SK-N-MC (cell line): ENCODE results near the gene RBM6.
A peak's percentile ranks its signal among the peaks of the same experiment; 100 is the strongest.
"Not testable (repeated sequence)": the region's sequence is repeated elsewhere in the genome, so short reads cannot be mapped to it uniquely, and the experiment has no call there.

Experiments used
- DNase-seq: peaks from one replicate; pipeline ENCODE4 v3.0.0-alpha.2; 2011; ENCODE audit warnings: low read depth, low spot score
- H3K27ac ChIP-seq: fragments of 200-600 bp; sonication (generic); 2 replicates; pipeline ENCODE4 v1.5.1; 2016; ENCODE audit warnings: mixed run types
- H3K36me3 ChIP-seq: fragments of 200-600 bp; sonication (generic); 2 replicates; pipeline ENCODE4 v1.6.1; 2017; ENCODE audit warnings: antibody characterized with exemption, low read length, mixed read lengths; ENCODE audit not compliant: insufficient read depth
- H3K4me3 ChIP-seq: fragments of 200-600 bp; sonication (generic); 2 replicates; pipeline ENCODE4 v1.5.1; 2016
- H3K9ac ChIP-seq: fragments of 200-600 bp; sonication (generic); 2 replicates; pipeline ENCODE4 v1.8.0; 2017; ENCODE audit warnings: mixed run types, mixed read lengths; ENCODE audit not compliant: insufficient read length
- H3K9me3 ChIP-seq: fragments of 200-600 bp; sonication (generic); 2 replicates; pipeline ENCODE4 v1.6.1; 2017; ENCODE audit warnings: low read depth, mild to moderate bottlenecking, antibody characterized with exemption, low read length, moderate library complexity, mixed read lengths
- EZH2 ChIP-seq: fragments of 200-600 bp; sonication (generic); IDR thresholded peaks from one replicate; pipeline ENCODE4 v1.6.1; 2017; ENCODE audit warnings: antibody characterized with exemption
- FOXP2 ChIP-seq: optimal IDR thresholded peaks from 2 replicates; pipeline ENCODE3; 2011; ENCODE audit warnings: mild to moderate bottlenecking, moderate library complexity; ENCODE audit not compliant: insufficient read depth; ENCODE audit errors: extremely low read length, control extremely low read depth
- POLR2AphosphoS5 ChIP-seq: IDR thresholded peaks from 2 replicates; pipeline ENCODE4 v1.6.1; 2012; ENCODE audit warnings: mild to moderate bottlenecking, low read depth, low read length, borderline replicate concordance

RBM6 gene

DNA sequence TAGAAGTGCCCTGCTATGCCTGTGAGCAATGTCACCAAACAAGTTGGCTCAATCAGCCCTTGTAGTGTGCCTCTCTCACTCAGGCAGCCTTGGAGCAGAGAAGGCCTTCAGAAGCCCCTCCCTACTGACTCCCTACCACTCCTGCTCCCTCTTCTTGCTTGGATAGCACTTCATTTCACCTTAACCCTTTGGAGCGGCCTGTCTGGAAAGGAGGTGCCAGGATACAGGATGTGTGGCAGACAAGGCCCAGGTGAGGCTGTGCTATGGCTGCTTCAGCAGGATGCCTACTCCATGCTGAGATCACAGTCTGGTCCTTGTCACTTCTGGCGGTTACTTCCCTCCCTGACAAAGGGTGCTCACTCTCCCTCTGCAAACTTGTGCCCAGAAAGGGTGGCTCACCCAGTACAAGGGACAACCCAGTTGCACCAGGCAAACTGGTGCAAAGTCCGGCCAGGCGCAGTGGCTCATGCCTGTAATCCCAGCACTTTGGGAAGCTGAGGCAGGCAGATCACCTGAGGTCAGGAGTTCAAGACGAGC is 11.4 kb upstream of the RBM6 start:
- Histone ChIP-seq H3K27ac (no peak overlapping the region), H3K9ac (no peak overlapping the region), H3K36me3 (no peaks in the 10 kb centered on the region), H3K4me3 (no peak overlapping the region), H3K9me3 (no peaks in the 10 kb centered on the region)
- DNase-seq, result no peak
- TF ChIP-seq POLR2AphosphoS5 (no peak), EZH2 (no peak), FOXP2 (no peak)

DNA sequence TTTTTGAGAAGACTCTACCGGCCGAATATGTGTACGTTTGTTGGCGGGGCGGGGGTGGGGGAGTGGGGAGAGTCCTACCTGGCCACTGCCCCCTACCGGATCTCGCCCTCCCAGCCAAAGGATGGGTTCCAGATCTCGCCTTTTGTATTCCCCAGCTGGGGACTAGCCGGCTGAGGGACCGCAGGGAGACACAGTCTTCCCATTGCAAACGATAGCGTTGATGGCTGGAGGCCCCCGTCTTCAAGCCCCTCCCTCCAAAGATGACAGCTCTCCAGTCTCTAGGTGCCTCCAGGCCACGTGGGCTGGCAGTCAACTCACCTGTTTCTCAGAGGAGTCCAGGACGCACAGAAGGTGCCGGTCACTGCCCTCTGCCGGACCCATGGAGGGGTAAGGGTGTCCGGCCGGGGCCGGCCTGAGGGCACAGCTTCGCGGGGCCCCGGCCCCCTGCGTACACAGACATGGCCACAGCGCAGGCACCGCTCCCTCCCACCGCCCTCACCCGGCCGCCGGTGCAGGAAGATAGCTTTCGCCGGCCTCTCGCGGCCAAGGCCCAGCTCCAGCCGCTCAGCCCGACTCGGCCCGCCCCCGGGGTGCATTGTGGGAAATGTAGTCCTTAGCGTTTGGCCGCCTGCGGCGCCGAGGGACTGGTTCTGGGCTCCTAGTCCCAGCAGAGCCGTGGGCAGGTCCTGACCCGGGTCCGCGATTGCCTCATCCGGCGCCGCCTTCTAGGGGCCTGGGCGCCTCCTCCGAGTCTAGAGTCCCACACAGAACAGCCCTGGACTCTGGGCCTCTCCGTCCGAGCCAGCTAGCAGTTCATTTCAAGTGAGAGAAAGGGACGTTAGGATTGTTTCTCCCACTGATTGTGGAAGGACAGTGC is 10.4 kb upstream of the RBM6 start, which contains the start of gene MON1A:
MON1A (minus strand) TSS at position 521 of the 877 bp plus-strand sequence. CDS start 16,465 bp downstream, outside the sequence.
- Histone ChIP-seq H3K4me3 (peak within 1 kb of the TSS; percentile 86), H3K27ac (no peak within 1 kb of the TSS), H3K9me3 (no peaks in the 10 kb centered on the region), H3K36me3 (no peaks in the 10 kb centered on the region), H3K9ac (peak within 1 kb of the TSS; percentile 77)
- TF ChIP-seq POLR2AphosphoS5 (peak; percentile 55; the same call in 1 of the 2 replicates), EZH2 (no peak)
- DNase-seq, result no peak

- Histone ChIP-seq H3K4me3 (peak overlapping the region; percentile 86), H3K36me3 (no peaks in the 10 kb centered on the region), H3K9ac (peak overlapping the region; percentile 77), H3K9me3 (no peaks in the 10 kb centered on the region), H3K27ac (no peak overlapping the region)
- DNase-seq, result no peak
- no peak for TF ChIP-seq POLR2AphosphoS5
These were observed 9.7 kb upstream of the RBM6 start for GRCh38 chr3:49930168-49930690.

GRCh38 chr3:49930922-49931321 is 9.0 kb upstream of the RBM6 start:
- Histone ChIP-seq H3K4me3 (no peak overlapping the region), H3K27ac (no peak overlapping the region), H3K36me3 (no peaks in the 10 kb centered on the region), H3K9me3 (no peaks in the 10 kb centered on the region), H3K9ac (no peak overlapping the region)
- no peak for DNase-seq
- no peak for TF ChIP-seq POLR2AphosphoS5
- TF ChIP-seq EZH2, result no peak
- no peak for TF ChIP-seq FOXP2

- H3K4me3 ChIP-seq, H3K27ac ChIP-seq, H3K9ac ChIP-seq, DNase-seq, H3K9me3 ChIP-seq, H3K36me3 ChIP-seq: not testable (repeated sequence)
These were observed 7.7 kb upstream of the RBM6 start for GRCh38 chr3:49932281-49932680.

DNA sequence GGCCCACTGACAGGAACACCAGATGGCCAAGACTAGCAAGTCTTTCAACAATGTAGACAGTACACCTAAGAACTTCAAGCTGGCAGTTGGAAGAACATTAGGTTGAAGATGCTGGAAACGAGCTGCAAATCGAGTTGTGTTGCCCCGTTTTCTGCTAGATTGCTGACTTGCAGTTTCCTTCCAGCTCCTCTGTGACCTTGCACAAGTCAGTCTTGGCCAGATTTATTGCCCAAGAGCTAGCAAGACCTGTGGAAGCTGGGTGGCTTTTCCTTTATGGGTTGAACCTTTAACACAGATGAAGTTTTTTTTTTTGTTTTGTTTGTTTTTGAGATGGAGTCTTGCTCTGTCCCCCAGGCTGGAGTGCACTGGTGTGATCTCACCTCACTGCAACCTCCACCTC is 2.9 kb upstream of the RBM6 start:
- no peak for TF ChIP-seq POLR2AphosphoS5
- no peak for TF ChIP-seq FOXP2
- no peak for TF ChIP-seq EZH2
- Histone ChIP-seq H3K9me3 (no peaks in the 10 kb centered on the region), H3K27ac (no peak overlapping the region), H3K4me3 (no peak overlapping the region), H3K9ac (no peak overlapping the region), H3K36me3 (no peaks in the 10 kb centered on the region)
- no peak for DNase-seq

- H3K4me3 ChIP-seq, result peak overlapping the region; percentile 80
- no peak for DNase-seq
- no peak overlapping the region for H3K27ac ChIP-seq
- H3K9me3 ChIP-seq, result no peaks in the 10 kb centered on the region
- H3K36me3 ChIP-seq, result no peaks in the 10 kb centered on the region
- peak overlapping the region; percentile 79 for H3K9ac ChIP-seq
- no peak for TF ChIP-seq POLR2AphosphoS5
- TF ChIP-seq FOXP2, result no peak
- no peak for TF ChIP-seq EZH2
These were observed 808 bp downstream of the RBM6 start for GRCh38 chr3:49940667-49941249.

GRCh38 chr3:49942651-49943050 is 2.7 kb downstream of the RBM6 start:
- TF ChIP-seq POLR2AphosphoS5 (no peak), EZH2 (no peak), FOXP2 (no peak)

More at GRCh38 chr3:49942651-49943050, 2.7 kb downstream of the RBM6 start:
- Histone ChIP-seq H3K36me3 (no peaks in the 10 kb centered on the region), H3K9ac (no peak overlapping the region), H3K9me3 (no peaks in the 10 kb centered on the region), H3K4me3 (no peak overlapping the region), H3K27ac (no peak overlapping the region)
- no peak for DNase-seq
